Pancreas (tissue), 10 donors: ENCODE measurements around the gene CCL15. TPM values are rescaled to one million over a fixed set of nuclear protein-coding genes. Genes with fewer than 3 reads are reported as not detected.
A peak's percentile ranks its signal among the peaks of the same experiment; 100 is the strongest.

ENCODE experiments used
- ATAC-seq, 4 donors: fragments of 200-7000 bp; cut with Tn5 transposase; one replicate each; pipeline versions ENCODE4 v1.8.0 to v1.9.1; 2020; ENCODE audit warnings: mild to moderate bottlenecking in 4 of 4, moderate library complexity in 4 of 4
- DNase-seq, 6 donors: peaks; one replicate each; pipeline ENCODE4 v3.0.0-alpha.2; 2020
- FAIRE-seq: peaks from 2 replicates; lab custom pipeline; 2012; peaks lifted over from hg19 to GRCh38; lab: Jason Lieb, UNC
- H3K27ac ChIP-seq, 4 donors: fragments of 200-600 bp; sonication (generic); 1 replicate in 3 of 4; 2 replicates in 1 of 4; pipeline versions ENCODE4 v1.5.0 to v1.8.0; 2020
- H3K27me3 ChIP-seq, 4 donors: fragments of 200-600 bp; one replicate each; pipeline ENCODE4 v1.8.0; 2021
- H3K36me3 ChIP-seq, 3 donors: fragments of 200-600 bp; sonication (generic) in 1 of 3; one replicate each; pipeline versions ENCODE4 v1.5.0 to v1.8.0; 2020 to 2021
- H3K4me1 ChIP-seq, 3 donors: fragments of 200-600 bp; one replicate each; pipeline ENCODE4 v1.8.0; 2021
- H3K4me3 ChIP-seq, 4 donors: fragments of 200-600 bp; sonication (generic) in 2 of 4; one replicate each; pipeline versions ENCODE4 v1.5.0 to v1.8.0; 2020 to 2021
- H3K9me3 ChIP-seq, 4 donors: fragments of 200-600 bp; one replicate each; pipeline ENCODE4 v1.8.0; 2021
- WGBS, 2 donors: extraction: QIAGEN DNeasy Blood & Tissue Kit; methylation state at CpG; one replicate each; pipeline ENCODE4 v1.1.7; 2013; 5-methylcytosine and 5-hydroxymethylcytosine counted together
- intact Hi-C, 3 donors: fragments of 100-400 bp; cut with DNase I; formaldehyde crosslinking; loops; one replicate each; pipeline versions ENCODE4 v1.11.1 to v1.14.2; 2022
- polyA plus RNA-seq, 2 donors: library from polyadenylated mRNA; stranded (reverse); fragments of 200-250 nt; gene quantifications; one replicate each; pipeline ENCODE4 v1.2.3, GENCODE V29; 2013
- total RNA-seq, 6 donors: library from RNA; stranded (reverse); fragmentation: NEBNext Ultra II Directional in 4 of 6; extraction: Animal tissue kit (Norgen Biotek cat#: 25700) in 4 of 6; gene quantifications; one replicate each; pipeline versions ENCODE4 v1.2.1 to v1.2.4, GENCODE V29; 2021 to 2023
- TF ChIP-seq, protein P1 (sequence below), 4 donors: fragments of 200-600 bp; sonication (generic) in 3 of 4; IDR thresholded peaks; one replicate each; pipeline versions ENCODE4 v1.5.0 to v1.8.0; 2021; ENCODE audit warnings: antibody characterized with exemption in 4 of 4
- donor health status: healthy with polysubstance abuse.
- donor health status: DM: no; HTN: no; CAD: no; lungs with moderate emphysema.
- donor health status: DM: no; HTN: no; CAD: no.
- donor health status: control.
- donor health status: control.
- donor health status: Bipolar disorder and iron deficiency.
- donor health status: DM: yes; HTN: yes; CAD: no.
- donor health status: DM: no; HTN: no; CAD: no.
- donor health status: DM: no; HTN: no; CAD: no.
- donor health status: DM: yes; HTN: yes; CAD: no.

The CCL15 gene
- total and polyA plus RNA-seq, 8 donors = 0.32 to 0.59 (median 0.44) TPM; not detected in 4

DNA sequence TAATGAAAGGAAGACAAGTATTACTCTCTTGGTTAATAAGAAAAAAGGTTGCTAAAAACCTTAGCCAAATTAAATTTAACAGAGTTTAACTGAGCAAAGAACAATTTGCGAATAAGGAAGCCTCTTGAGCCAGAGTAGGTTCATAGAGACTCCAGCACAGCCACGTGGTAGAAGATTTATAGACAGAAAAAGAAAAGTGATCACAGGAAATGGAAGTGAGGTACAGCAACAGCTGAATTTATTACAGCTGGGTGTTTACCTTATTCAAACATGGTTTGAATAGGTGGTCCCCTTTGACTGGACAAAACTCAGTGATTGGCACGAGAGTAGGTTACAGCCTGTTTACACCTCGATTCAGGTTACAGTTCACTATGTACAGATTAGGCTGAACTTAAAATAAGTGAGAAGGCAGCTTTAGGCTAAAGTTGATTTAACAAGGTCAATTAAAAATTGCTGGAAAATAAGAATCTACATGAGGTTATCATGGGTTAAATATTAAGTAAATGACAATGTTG, 3.3 kb upstream of the CCL15 start:
- no peaks in the 10 kb centered on the region for H3K36me3 ChIP-seq
- intact Hi-C loops = no loop called here
- DNase-seq (no peak), ATAC-seq (no peak), FAIRE-seq (no peak)
- TF ChIP-seq, protein P1, sequence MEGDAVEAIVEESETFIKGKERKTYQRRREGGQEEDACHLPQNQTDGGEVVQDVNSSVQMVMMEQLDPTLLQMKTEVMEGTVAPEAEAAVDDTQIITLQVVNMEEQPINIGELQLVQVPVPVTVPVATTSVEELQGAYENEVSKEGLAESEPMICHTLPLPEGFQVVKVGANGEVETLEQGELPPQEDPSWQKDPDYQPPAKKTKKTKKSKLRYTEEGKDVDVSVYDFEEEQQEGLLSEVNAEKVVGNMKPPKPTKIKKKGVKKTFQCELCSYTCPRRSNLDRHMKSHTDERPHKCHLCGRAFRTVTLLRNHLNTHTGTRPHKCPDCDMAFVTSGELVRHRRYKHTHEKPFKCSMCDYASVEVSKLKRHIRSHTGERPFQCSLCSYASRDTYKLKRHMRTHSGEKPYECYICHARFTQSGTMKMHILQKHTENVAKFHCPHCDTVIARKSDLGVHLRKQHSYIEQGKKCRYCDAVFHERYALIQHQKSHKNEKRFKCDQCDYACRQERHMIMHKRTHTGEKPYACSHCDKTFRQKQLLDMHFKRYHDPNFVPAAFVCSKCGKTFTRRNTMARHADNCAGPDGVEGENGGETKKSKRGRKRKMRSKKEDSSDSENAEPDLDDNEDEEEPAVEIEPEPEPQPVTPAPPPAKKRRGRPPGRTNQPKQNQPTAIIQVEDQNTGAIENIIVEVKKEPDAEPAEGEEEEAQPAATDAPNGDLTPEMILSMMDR (IDR thresholded peaks at IDR 0.05) = no peak
- peaks cover 0 to 5% (median 4%) of the 10 kb centered on the region in 3 donors for H3K4me1 ChIP-seq
- no peaks in the 10 kb centered on the region for H3K27me3 ChIP-seq
- 50 to 65% methylated on average over 4 of the region's 4 CpGs for WGBS, 2 donors
- no peak overlapping the region for H3K4me3 ChIP-seq
- H3K9me3 ChIP-seq = no peaks in the 10 kb centered on the region
- H3K27ac ChIP-seq = no peak overlapping the region

- H3K4me3 ChIP-seq = no peak overlapping the region
- no peaks in the 10 kb centered on the region for H3K27me3 ChIP-seq
- H3K36me3 ChIP-seq = no peaks in the 10 kb centered on the region
- TF ChIP-seq, protein P1 (IDR thresholded peaks at IDR 0.05) = no peak
- no peak overlapping the region for H3K27ac ChIP-seq
- no peak for ATAC-seq
- no peak for DNase-seq
- FAIRE-seq = no peak
- peaks cover 0 to 5% (median 4%) of the 10 kb centered on the region in 3 donors for H3K4me1 ChIP-seq
- intact Hi-C loops = no loop called here
- 90 to 93% methylated on average over 7 of the region's 7 CpGs for WGBS, 2 donors
- H3K9me3 ChIP-seq = no peaks in the 10 kb centered on the region
These were observed 1.3 kb upstream of the CCL15 start for GRCh38 chr17:36002631-36003030.

DNA sequence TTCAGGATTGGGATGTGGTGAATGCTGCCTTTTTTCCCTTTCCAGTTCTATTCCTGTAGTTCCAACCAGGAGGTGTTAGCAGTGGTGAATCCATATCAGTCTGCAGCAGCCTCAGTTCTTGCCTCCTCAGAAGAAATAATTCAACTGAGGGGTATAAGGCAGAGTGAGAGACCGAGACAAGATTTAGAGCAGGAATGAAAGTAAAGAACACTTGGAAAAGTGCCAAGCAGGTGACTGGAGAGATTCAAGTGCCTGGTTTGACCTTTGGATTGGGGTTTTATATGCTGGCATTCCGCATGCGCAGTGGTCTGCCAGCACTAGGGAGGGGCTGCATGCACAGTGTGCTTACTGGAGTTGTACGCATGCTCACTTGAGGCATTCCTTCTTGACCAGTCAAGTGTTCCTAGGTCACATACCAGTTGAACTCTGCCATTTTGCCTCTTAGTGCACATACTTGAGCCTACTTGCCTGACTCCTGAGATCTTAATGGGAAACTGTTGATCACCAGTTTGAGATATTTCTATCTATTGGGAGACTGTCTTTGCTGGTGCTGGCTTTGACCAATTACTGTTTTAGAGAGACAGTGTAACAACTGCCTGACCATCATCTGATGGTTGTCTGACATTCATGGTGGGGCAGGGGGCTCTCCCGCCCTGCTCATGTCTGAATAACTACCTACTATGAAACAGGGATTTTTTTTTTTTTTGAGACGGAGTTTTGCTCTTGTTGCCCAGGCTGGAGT, 680 bp upstream of the CCL15 start:
- Histone ChIP-seq H3K36me3 (no peaks in the 10 kb centered on the region), H3K27ac (no peak overlapping the region), H3K9me3 (no peaks in the 10 kb centered on the region), H3K4me1 (peaks cover 0 to 5% (median 4%) of the 10 kb centered on the region in 3 donors), H3K27me3 (no peaks in the 10 kb centered on the region), H3K4me3 (no peak overlapping the region)
- intact Hi-C loops = no loop called here
- no peak for FAIRE-seq
- peak; percentile 63 to 85 (median 72) for DNase-seq
- ATAC-seq = peak; percentile 87 to 94 (median 89)
- TF ChIP-seq, protein P1 (IDR thresholded peaks at IDR 0.05) = no peak
- WGBS, 2 donors = 55% methylated on average over 6 of the region's 6 CpGs

- no peaks in the 10 kb centered on the region for H3K9me3 ChIP-seq
- H3K36me3 ChIP-seq = no peaks in the 10 kb centered on the region
- intact Hi-C loops = no loop called here
- no peak for DNase-seq
- no peak overlapping the region for H3K4me3 ChIP-seq
- no peaks in the 10 kb centered on the region for H3K27me3 ChIP-seq
- no peak for ATAC-seq
- peaks cover 0 to 5% (median 4%) of the 10 kb centered on the region in 3 donors for H3K4me1 ChIP-seq
- WGBS, 2 donors = 77 to 78% methylated on average over 6 of the region's 6 CpGs
- no peak overlapping the region for H3K27ac ChIP-seq
- no peak for FAIRE-seq
- TF ChIP-seq, protein P1 (IDR thresholded peaks at IDR 0.05) = no peak
These were observed 632 bp downstream of the CCL15 start for GRCh38 chr17:36000732-36001109.

DNA sequence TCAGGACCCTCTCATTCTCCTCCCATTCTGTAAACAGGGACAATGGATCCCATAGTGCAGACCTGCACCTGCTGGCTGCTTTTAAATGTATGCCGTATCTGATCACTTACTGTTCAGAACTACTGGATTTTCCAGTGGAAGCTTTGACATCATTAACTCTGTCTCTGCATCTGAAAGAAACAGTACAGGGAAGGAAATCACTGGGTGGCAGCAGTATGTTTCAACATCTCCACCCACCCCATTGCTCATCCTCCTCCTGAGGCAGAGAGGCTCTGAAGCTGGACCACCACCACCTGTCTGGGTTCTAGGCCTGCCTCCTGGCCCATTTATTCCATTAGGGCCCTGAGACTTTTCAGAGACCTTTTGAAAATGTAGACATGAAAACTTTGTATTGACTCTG, 2.6 kb downstream of the CCL15 start:
- Histone ChIP-seq H3K36me3 (no peaks in the 10 kb centered on the region), H3K27ac (no peak overlapping the region), H3K4me3 (no peak overlapping the region), H3K4me1 (peaks cover 0 to 5% (median 4%) of the 10 kb centered on the region in 3 donors), H3K27me3 (no peaks in the 10 kb centered on the region), H3K9me3 (no peaks in the 10 kb centered on the region)
- FAIRE-seq (no peak), ATAC-seq (no peak), DNase-seq (no peak)
- intact Hi-C loops = no loop called here
- WGBS, 2 donors = 83 to 86% methylated on average over 1 of the region's 1 CpG
- TF ChIP-seq, protein P1 (IDR thresholded peaks at IDR 0.05) = no peak
